H9 (cell line): ENCODE data around the gene PPP1R8. TPM values are rescaled to one million over a fixed set of nuclear protein-coding genes. Genes with fewer than 3 reads are reported as not detected.

ENCODE experiments used
- DNase-seq: peaks from one replicate; pipeline ENCODE4 v3.0.0-alpha.2; 2017
- H2AFZ ChIP-seq: one replicate; pipeline ENCODE4 v1.6.1; 2013; ENCODE audit warnings: mild to moderate bottlenecking, low read length, control low read depth, moderate library complexity
- H2AK5ac ChIP-seq: 2 replicates; pipeline ENCODE4 v1.6.1; 2013; ENCODE audit warnings: low read length, control low read depth, mixed read lengths; ENCODE audit not compliant: insufficient read length
- H2BK120ac ChIP-seq: one replicate; pipeline ENCODE4 v1.6.1; 2013; ENCODE audit warnings: low read depth, mild to moderate bottlenecking, low read length, control low read depth, inconsistent platforms; ENCODE audit not compliant: poor library complexity, severe bottlenecking
- H2BK12ac ChIP-seq: 2 replicates; pipeline ENCODE4 v1.6.1; 2013; ENCODE audit warnings: low read length, control low read depth, mixed read lengths, low read depth; ENCODE audit not compliant: insufficient read length
- H2BK15ac ChIP-seq: 2 replicates; pipeline ENCODE4 v1.6.1; 2013; ENCODE audit warnings: low read depth, low read length, control low read depth
- H2BK20ac ChIP-seq: one replicate; pipeline ENCODE4 v1.6.1; 2013; ENCODE audit warnings: low read depth, mild to moderate bottlenecking, low read length, control low read depth, inconsistent platforms; ENCODE audit not compliant: poor library complexity, severe bottlenecking
- H2BK5ac ChIP-seq: 2 replicates; pipeline ENCODE4 v1.6.1; 2013; ENCODE audit warnings: low read length, control low read depth, mixed read lengths; ENCODE audit not compliant: insufficient read length
- H3K14ac ChIP-seq: 2 replicates; pipeline ENCODE4 v1.6.1; 2013; ENCODE audit warnings: low read length, control low read depth; ENCODE audit not compliant: insufficient read depth
- H3K18ac ChIP-seq: 2 replicates; pipeline ENCODE4 v1.6.1; 2013; ENCODE audit warnings: low read depth, mild to moderate bottlenecking, mixed read lengths, low read length, control low read depth; ENCODE audit not compliant: insufficient read length
- H3K23ac ChIP-seq: 2 replicates; pipeline ENCODE4 v1.6.1; 2013; ENCODE audit warnings: low read length, control low read depth, mixed read lengths, low read depth; ENCODE audit not compliant: insufficient read length
- H3K23me2 ChIP-seq: 2 replicates; pipeline ENCODE4 v1.6.1; 2013; ENCODE audit warnings: low read depth, mild to moderate bottlenecking, mixed read lengths, low read length, control low read depth; ENCODE audit not compliant: insufficient read length, poor library complexity, severe bottlenecking
- H3K27ac ChIP-seq: 2 replicates; pipeline ENCODE4 v1.5.1; 2013; ENCODE audit warnings: low read length, control low read depth, mixed read lengths, low read depth; ENCODE audit not compliant: insufficient read length
- H3K27me3 ChIP-seq: 2 replicates; pipeline ENCODE4 v1.6.1; 2013; ENCODE audit warnings: low read length, control low read depth, inconsistent platforms; ENCODE audit not compliant: insufficient read depth
- H3K4ac ChIP-seq: 2 replicates; pipeline ENCODE4 v1.6.1; 2013; ENCODE audit warnings: low read depth, mild to moderate bottlenecking, control low read depth, inconsistent platforms, low read length, moderate library complexity
- H3K4me1 ChIP-seq: 2 replicates; pipeline ENCODE4 v1.6.1; 2013; ENCODE audit warnings: low read length, control low read depth, inconsistent platforms; ENCODE audit not compliant: insufficient read depth
- H3K4me2 ChIP-seq: 2 replicates; pipeline ENCODE4 v1.6.1; 2013; ENCODE audit warnings: low read length, control low read depth, mixed read lengths; ENCODE audit not compliant: insufficient read length, insufficient read depth
- H3K56ac ChIP-seq: 2 replicates; pipeline ENCODE4 v1.6.1; 2013; ENCODE audit warnings: low read depth, mild to moderate bottlenecking, mixed read lengths, low read length, control low read depth; ENCODE audit not compliant: insufficient read length
- H3K79me1 ChIP-seq: 2 replicates; pipeline ENCODE4 v1.6.1; 2013; ENCODE audit warnings: low read depth, mild to moderate bottlenecking, moderate library complexity, low read length, control low read depth, inconsistent platforms; ENCODE audit not compliant: insufficient read depth, poor library complexity, severe bottlenecking
- H3K79me2 ChIP-seq: 2 replicates; pipeline ENCODE4 v1.6.1; 2013; ENCODE audit warnings: low read length, control low read depth, inconsistent platforms; ENCODE audit not compliant: insufficient read depth
- H3K9ac ChIP-seq: 2 replicates; pipeline ENCODE4 v1.6.1; 2013; ENCODE audit warnings: low read length, control low read depth, mixed read lengths; ENCODE audit not compliant: insufficient read length; ENCODE audit errors: extremely low read depth
- H3K9me3 ChIP-seq: one replicate; pipeline ENCODE4 v1.6.1; 2013; ENCODE audit warnings: low read depth, low read length, inconsistent platforms; ENCODE audit not compliant: control insufficient read depth
- H3T11ph ChIP-seq: one replicate; pipeline ENCODE4 v1.6.1; 2013; ENCODE audit warnings: mild to moderate bottlenecking, low read length, control low read depth, inconsistent platforms
- H4K20me1 ChIP-seq: one replicate; pipeline ENCODE4 v1.6.1; 2013; ENCODE audit not compliant: control insufficient read depth, insufficient read length, insufficient read depth
- H4K5ac ChIP-seq: 2 replicates; pipeline ENCODE4 v1.6.1; 2013; ENCODE audit warnings: low read depth, mild to moderate bottlenecking, mixed read lengths, low read length, control low read depth; ENCODE audit not compliant: insufficient read length
- H4K8ac ChIP-seq: replicated peaks from 2 replicates; pipeline ENCODE4 v1.6.1; 2013; ENCODE audit warnings: low read length, control low read depth, mixed read lengths, low read depth; ENCODE audit not compliant: insufficient read length
- H4K91ac ChIP-seq: 2 replicates; pipeline ENCODE4 v1.6.1; 2013; ENCODE audit warnings: low read depth, mild to moderate bottlenecking, moderate library complexity, mixed read lengths, low read length, control low read depth; ENCODE audit not compliant: insufficient read length
- H3K27ac Mint-ChIP-seq, 3 experiments: 2 replicates in 2 of 3; 3 replicates in 1 of 3; pipeline ENCODE4 v1.8.0; 2020 to 2021; ENCODE audit warnings: mixed read lengths in 3 of 3, mild to moderate bottlenecking in 1 of 3, moderate library complexity in 1 of 3
- H3K27me3 Mint-ChIP-seq: 2 replicates; pipeline ENCODE4 v1.8.0; 2021; ENCODE audit warnings: low read depth, mild to moderate bottlenecking, moderate library complexity, mixed read lengths
- H3K36me3 Mint-ChIP-seq, 3 experiments: 2 replicates in 2 of 3; 3 replicates in 1 of 3; pipeline ENCODE4 v1.8.0; 2020 to 2021; ENCODE audit warnings: low read depth in 3 of 3, mixed read lengths in 3 of 3; ENCODE audit not compliant: insufficient read depth in 1 of 3
- H3K4me1 Mint-ChIP-seq, 2 experiments: 2 replicates each; pipeline ENCODE4 v1.8.0; 2020; ENCODE audit warnings: mixed read lengths in 2 of 2
- H3K4me3 Mint-ChIP-seq, 2 experiments: 2 replicates in 1 of 2; 3 replicates in 1 of 2; pipeline ENCODE4 v1.8.0; 2020 to 2021; ENCODE audit warnings: mild to moderate bottlenecking in 2 of 2, mixed read lengths in 2 of 2, moderate library complexity in 1 of 2
- H3K9me3 Mint-ChIP-seq, 2 experiments: 2 replicates in 1 of 2; 3 replicates in 1 of 2; pipeline ENCODE4 v1.8.0; 2020; ENCODE audit warnings: mild to moderate bottlenecking in 2 of 2, mixed read lengths in 2 of 2, moderate library complexity in 1 of 2
- CTCF ChIP-seq: fragments of 200-600 bp; sonication (generic); conservative IDR thresholded peaks from 3 replicates; pipeline ENCODE4 v1.8.0; 2021; ENCODE audit warnings: antibody characterized with exemption, mild to moderate bottlenecking
- WGBS: extraction: QIAGEN DNeasy Blood & Tissue Kit; methylation state at CpG from one replicate; pipeline ENCODE4 v1.1.7; 2013; ENCODE audit warnings: missing lambda C conversion rate, low lambda C conversion rate, mixed read lengths; ENCODE audit not compliant: insufficient read length; ENCODE audit errors: extremely low coverage; 5-methylcytosine and 5-hydroxymethylcytosine counted together
- total RNA-seq: library from RNA; stranded (reverse); gene quantifications from 2 replicates; pipeline ENCODE4 v1.2.1, GENCODE V29; 2021

PPP1R8 gene
- total RNA-seq, 1 experiment from 2014 or later = 58.8 TPM

- H3K79me2 ChIP-seq = no peaks in the 10 kb centered on the region
- H3K4me2 ChIP-seq = no peak overlapping the region
- H3K27ac Mint-ChIP-seq = no peak overlapping the region
- no peak overlapping the region; the same call in 1 of the 2 replicates for H2BK15ac ChIP-seq
- H3K27me3 Mint-ChIP-seq = no peaks in the 10 kb centered on the region; the same call in 1 of the 2 replicates
- no peak overlapping the region for H3K23ac ChIP-seq
- H3K27me3 ChIP-seq = no peaks in the 10 kb centered on the region
- H3K4me1 ChIP-seq = no peaks in the 10 kb centered on the region
- no peak overlapping the region for H3K4ac ChIP-seq
- no peak overlapping the region for H2AK5ac ChIP-seq
- no peaks in the 10 kb centered on the region; a peak in 1 of 7 replicates for H3K36me3 Mint-ChIP-seq
- H3K27ac ChIP-seq = no peak overlapping the region
- TF ChIP-seq CTCF = peak; percentile 98
- no peaks in the 10 kb centered on the region for H3K79me1 ChIP-seq
- no peaks in the 10 kb centered on the region for H4K20me1 ChIP-seq
- no peaks in the 10 kb centered on the region for H3K9me3 ChIP-seq
- no peak overlapping the region for H2BK12ac ChIP-seq
- no peak overlapping the region for H4K91ac ChIP-seq
- no peaks in the 10 kb centered on the region for H3K9me3 Mint-ChIP-seq
- H3K4me3 Mint-ChIP-seq = peak overlapping the region in 1 of 2 experiments; percentile 57; a peak in 2 of 5 replicates
- H2BK5ac ChIP-seq = no peak overlapping the region
- H3K56ac ChIP-seq = no peak overlapping the region
- peaks cover 17 to 23% of the 10 kb centered on the region in 2 experiments for H3K4me1 Mint-ChIP-seq
- H3K23me2 ChIP-seq = no peaks in the 10 kb centered on the region
- H3K9ac ChIP-seq = no peak overlapping the region
- H2BK20ac ChIP-seq = no peak overlapping the region
- WGBS = no CpG with 5 or more reads among the region's 10 CpGs
- peak; percentile 84 for DNase-seq
- H2BK120ac ChIP-seq = no peak overlapping the region
- no peak overlapping the region for H4K5ac ChIP-seq
- no peak overlapping the region for H4K8ac ChIP-seq
- H3K14ac ChIP-seq = no peak overlapping the region
- no peak overlapping the region for H3T11ph ChIP-seq
- no peak overlapping the region for H3K18ac ChIP-seq
- H2AFZ ChIP-seq = no peak overlapping the region
Measured at GRCh38 chr1:27858072-27858948, 27.7 kb downstream of the PPP1R8 start.
